GM12872 (cell line): ENCODE measurements around the gene ANKS3.

Experiments
- CTCF ChIP-seq: IDR thresholded peaks from 3 replicates; pipeline ENCODE4 v1.5.1; 2011; ENCODE audit warnings: low read depth, mild to moderate bottlenecking, low read length, moderate library complexity; ENCODE audit not compliant: insufficient read depth

The ANKS3 gene

GRCh38 chr16:4746215-4746614 is 12.1 kb upstream of the ANKS3 start:
- TF ChIP-seq CTCF: no peak

- TF ChIP-seq CTCF: no peak
Observed at GRCh38 chr16:4745274-4745569, 11.2 kb upstream of the ANKS3 start.

- no peak for TF ChIP-seq CTCF
Observed at GRCh38 chr16:4744555-4745273, 10.6 kb upstream of the ANKS3 start.

- no peak for TF ChIP-seq CTCF
Observed at GRCh38 chr16:4743226-4743878, 9.3 kb upstream of the ANKS3 start.

GRCh38 chr16:4737545-4737944 is 3.5 kb upstream of the ANKS3 start:
- no peak for TF ChIP-seq CTCF

- TF ChIP-seq CTCF: no peak
Observed at GRCh38 chr16:4736546-4736945, 2.5 kb upstream of the ANKS3 start.

GRCh38 chr16:4734730-4735535 is 862 bp upstream of the ANKS3 start:
- no peak for TF ChIP-seq CTCF
